Measurements from ENCODE around the gene LMNB1. TPM values are rescaled to one million over a fixed set of nuclear protein-coding genes. Genes with fewer than 3 reads are reported as not detected.
"Not testable (repeated sequence)": the region's sequence is repeated elsewhere in the genome, so short reads cannot be mapped to it uniquely, and the experiment has no call there.

Gene LMNB1
- total RNA-seq, 1 experiment from 2014 or later = 49.8 TPM

DNA sequence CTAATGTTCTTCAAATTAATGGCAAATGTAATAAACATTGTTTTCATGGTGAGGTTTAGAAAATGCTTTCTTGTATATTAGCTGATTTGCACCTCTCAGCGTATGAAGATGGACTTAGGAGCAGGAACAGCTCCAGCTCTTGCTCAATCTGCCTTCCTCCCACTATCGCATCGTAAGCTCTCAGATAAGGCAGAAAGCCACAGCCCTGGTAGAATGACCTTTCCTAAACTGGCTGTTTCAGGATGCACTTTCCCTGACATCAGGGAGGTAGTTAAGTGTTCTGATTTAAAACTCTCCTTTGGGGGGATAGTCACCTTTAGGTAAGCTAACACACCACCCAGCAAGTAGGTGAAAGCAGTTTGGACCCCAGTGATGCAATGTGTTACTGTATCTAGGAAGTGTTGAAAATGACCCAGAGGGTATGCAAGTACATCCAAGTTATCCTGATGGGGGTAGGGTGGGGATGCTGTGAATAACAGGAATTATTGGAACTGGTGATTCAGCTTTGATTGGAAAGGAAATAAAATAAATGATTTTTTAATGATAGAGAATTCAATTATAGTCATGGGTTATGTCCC is 72.3 kb downstream of the LMNB1 start:
- 0 out of 2 replicates have a peak, but pooled peaks cover 3% of the 10 kb centered on the region for H3K79me2 ChIP-seq (ENCODE audit: low read length)
- no peak overlapping the region for H3K4me2 ChIP-seq (ENCODE audit: low read depth, low read length, poor library complexity, severe bottlenecking)
- H3K27ac ChIP-seq (ENCODE audit: low read length) = no peak overlapping the region
- H3K27me3 ChIP-seq (ENCODE audit: low read length) = no peaks in the 10 kb centered on the region
- peaks cover 6% of the 10 kb centered on the region; the same call in 1 of the 2 replicates for H3K36me3 ChIP-seq (ENCODE audit: insufficient read depth, low read length)
- H3K9me2 ChIP-seq (replicated peaks; ENCODE audit: insufficient read depth, low read length) = no peaks in the 10 kb centered on the region
- no peak overlapping the region for H3K9ac ChIP-seq (ENCODE audit: low read length)
- DNase-seq = no peak
- peaks cover 8% of the 10 kb centered on the region for H3K4me1 ChIP-seq (ENCODE audit: low read length)
- H3K9me3 ChIP-seq (ENCODE audit: low read length) = no peaks in the 10 kb centered on the region
- no peaks in the 10 kb centered on the region for H4K20me1 ChIP-seq (ENCODE audit: insufficient read depth, low read depth, low read length)
- H2AFZ ChIP-seq (ENCODE audit: low read length) = no peak overlapping the region
- H3K4me3 ChIP-seq (ENCODE audit: low read length) = no peak overlapping the region

DNA sequence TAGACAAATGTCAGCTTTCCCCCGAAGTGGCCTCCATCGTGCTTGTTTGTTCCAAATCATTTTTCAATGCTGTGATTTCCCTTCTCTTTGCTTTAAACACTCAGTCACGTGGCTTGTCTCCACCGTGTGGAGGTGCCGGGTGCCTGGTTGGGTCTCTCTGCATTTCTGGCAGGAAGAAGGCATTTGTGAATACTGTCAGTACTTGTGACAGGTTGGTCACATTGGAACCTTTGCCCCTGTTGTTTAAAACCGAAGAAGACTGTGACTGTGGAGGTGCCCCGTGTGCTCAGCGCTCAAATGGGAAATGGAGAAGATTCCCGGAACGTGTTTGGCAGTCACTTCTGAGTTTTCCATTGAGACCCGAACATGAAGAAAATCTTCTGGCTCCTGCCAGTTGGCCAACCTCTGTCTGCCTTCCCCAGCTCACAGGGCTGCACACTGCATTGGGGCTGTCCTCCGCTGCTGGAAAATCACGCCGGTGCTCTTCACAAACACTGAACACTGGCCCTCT is 74.6 kb downstream of the LMNB1 start:
- no peak overlapping the region for H3K9ac ChIP-seq (ENCODE audit: low read length)
- H3K4me3 ChIP-seq (ENCODE audit: low read length) = no peak overlapping the region
- H3K36me3 ChIP-seq (ENCODE audit: insufficient read depth, low read length) = peaks cover 6% of the 10 kb centered on the region; the same call in 1 of the 2 replicates
- no peaks in the 10 kb centered on the region for H3K27me3 ChIP-seq (ENCODE audit: low read length)
- H3K27ac ChIP-seq (ENCODE audit: low read length) = no peak overlapping the region
- DNase-seq = no peak
- no peak overlapping the region for H2AFZ ChIP-seq (ENCODE audit: low read length)
- H3K4me2 ChIP-seq (ENCODE audit: low read depth, low read length, poor library complexity, severe bottlenecking) = no peak overlapping the region
- no peaks in the 10 kb centered on the region for H3K9me2 ChIP-seq (replicated peaks; ENCODE audit: insufficient read depth, low read length)
- 0 out of 2 replicates have a peak, but pooled peaks cover 3% of the 10 kb centered on the region for H3K79me2 ChIP-seq (ENCODE audit: low read length)
- H4K20me1 ChIP-seq (ENCODE audit: insufficient read depth, low read depth, low read length) = no peaks in the 10 kb centered on the region
- no peaks in the 10 kb centered on the region for H3K4me1 ChIP-seq (ENCODE audit: low read length)
- H3K9me3 ChIP-seq (ENCODE audit: low read length) = no peaks in the 10 kb centered on the region

DNA sequence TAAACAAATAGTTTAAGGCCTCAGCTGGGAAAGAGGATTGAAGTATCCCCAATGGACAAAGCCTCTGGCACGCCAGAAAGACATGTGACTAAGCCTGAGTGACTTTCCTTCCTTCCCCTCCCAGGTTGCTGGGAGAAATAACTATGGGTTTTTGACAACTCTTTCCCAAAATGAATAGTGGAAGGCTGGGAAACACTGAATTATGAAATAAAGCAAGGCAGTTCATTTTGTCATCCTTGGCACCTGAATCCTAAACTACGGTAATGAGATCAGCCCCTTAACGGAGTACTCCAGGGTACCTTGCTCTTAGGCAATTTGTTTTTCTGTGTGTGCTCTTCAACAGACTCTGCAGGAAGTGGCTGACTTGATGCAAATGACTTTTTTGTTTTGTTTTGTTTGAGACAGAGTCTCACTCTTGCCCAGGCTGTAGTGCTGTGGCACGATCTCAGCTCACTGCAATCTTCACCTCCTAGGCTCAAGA is 75.2 kb downstream of the LMNB1 start:
- Histone ChIP-seq H3K27ac (ENCODE audit: low read length) (no peak overlapping the region), H4K20me1 (ENCODE audit: insufficient read depth, low read depth, low read length) (no peaks in the 10 kb centered on the region), H3K4me3 (ENCODE audit: low read length) (no peak overlapping the region), H3K4me1 (ENCODE audit: low read length) (no peaks in the 10 kb centered on the region), H3K4me2 (ENCODE audit: low read depth, low read length, poor library complexity, severe bottlenecking) (no peak overlapping the region), H3K36me3 (ENCODE audit: insufficient read depth, low read length) (peaks cover 9% of the 10 kb centered on the region), H3K27me3 (ENCODE audit: low read length) (no peaks in the 10 kb centered on the region), H3K9me2 (replicated peaks; ENCODE audit: insufficient read depth, low read length) (no peaks in the 10 kb centered on the region), H3K79me2 (ENCODE audit: low read length) (0 out of 2 replicates have a peak, but pooled peaks cover 7% of the 10 kb centered on the region), H3K9ac (ENCODE audit: low read length) (no peak overlapping the region), H3K9me3 (ENCODE audit: low read length) (no peaks in the 10 kb centered on the region), H2AFZ (ENCODE audit: low read length) (no peak overlapping the region)
- no peak for DNase-seq

DNA sequence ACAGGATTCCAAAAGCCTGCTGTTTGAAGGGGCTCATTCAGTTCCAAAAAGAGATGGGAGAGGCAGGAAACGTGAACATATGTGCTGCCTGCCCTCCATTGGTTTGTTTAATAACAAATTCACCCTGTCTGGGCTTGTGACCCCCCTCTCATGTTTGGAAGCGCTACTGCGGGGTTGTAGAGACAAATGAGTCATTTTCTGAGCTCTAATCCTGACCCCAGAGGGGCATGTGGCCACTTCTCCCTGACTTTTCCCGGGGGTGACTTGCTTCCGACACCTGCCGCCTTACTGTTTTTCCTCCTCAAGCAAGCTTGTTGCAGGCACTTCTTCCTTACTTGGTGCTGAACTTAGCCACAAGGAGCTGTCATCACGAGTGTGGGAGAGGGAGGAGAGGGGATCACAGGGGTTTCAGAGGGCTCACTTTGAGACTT is 75.9 kb downstream of the LMNB1 start:
- Histone ChIP-seq H4K20me1 (ENCODE audit: insufficient read depth, low read depth, low read length) (no peaks in the 10 kb centered on the region), H3K4me3 (ENCODE audit: low read length) (no peak overlapping the region), H3K4me2 (ENCODE audit: low read depth, low read length, poor library complexity, severe bottlenecking) (no peak overlapping the region), H3K27ac (ENCODE audit: low read length) (no peak overlapping the region), H3K9me3 (ENCODE audit: low read length) (no peaks in the 10 kb centered on the region), H3K4me1 (ENCODE audit: low read length) (no peaks in the 10 kb centered on the region), H3K36me3 (ENCODE audit: insufficient read depth, low read length) (peaks cover 11% of the 10 kb centered on the region), H3K79me2 (ENCODE audit: low read length) (0 out of 2 replicates have a peak, but pooled peaks cover 8% of the 10 kb centered on the region), H3K9me2 (replicated peaks; ENCODE audit: insufficient read depth, low read length) (no peaks in the 10 kb centered on the region), H3K27me3 (ENCODE audit: low read length) (no peaks in the 10 kb centered on the region), H2AFZ (ENCODE audit: low read length) (no peak overlapping the region), H3K9ac (ENCODE audit: low read length) (no peak overlapping the region)
- no peak for DNase-seq

DNA sequence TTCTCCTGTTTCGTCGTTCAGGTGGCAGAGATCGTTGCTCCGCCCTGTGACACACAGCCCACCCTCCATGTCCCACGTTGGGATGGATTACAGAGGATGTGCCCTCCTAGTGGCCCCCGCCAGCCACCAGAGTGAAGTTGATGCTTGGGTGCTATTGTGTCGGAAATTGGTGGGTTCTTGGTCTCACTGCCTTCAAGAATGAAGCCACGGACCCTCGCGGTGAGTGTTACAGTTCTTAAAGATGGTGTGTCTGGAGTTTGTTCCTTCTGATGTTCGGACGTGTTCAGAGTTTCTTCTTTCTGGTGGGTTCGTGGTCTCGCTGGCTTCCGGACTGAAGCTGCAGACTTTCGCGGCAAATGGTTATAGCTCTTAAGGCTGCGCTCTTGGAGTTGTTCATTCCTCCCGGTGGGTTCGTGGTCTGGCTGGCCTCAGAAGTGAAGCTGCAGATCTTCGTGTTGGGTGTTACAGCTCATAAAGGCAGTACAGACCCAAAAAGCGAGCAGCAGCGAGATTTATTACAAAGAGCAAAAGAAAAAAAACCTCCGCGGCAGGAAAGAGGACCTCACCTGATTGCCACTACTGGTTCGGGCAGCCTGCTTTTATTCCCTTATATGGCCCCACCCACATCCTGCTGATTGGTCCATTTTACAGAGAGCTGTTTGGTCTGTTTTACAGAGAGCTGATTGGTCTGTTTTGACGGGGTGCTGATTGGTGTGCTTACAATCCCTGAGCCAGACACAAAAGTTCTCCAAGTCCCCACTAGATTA is 76.8 kb downstream of the LMNB1 start:
- not testable (repeated sequence) for H3K4me2 ChIP-seq (ENCODE audit: low read depth, low read length, poor library complexity, severe bottlenecking); H4K20me1 ChIP-seq (ENCODE audit: insufficient read depth, low read depth, low read length); H2AFZ ChIP-seq (ENCODE audit: low read length); H3K9me2 ChIP-seq (replicated peaks; ENCODE audit: insufficient read depth, low read length); H3K4me3 ChIP-seq (ENCODE audit: low read length); H3K27me3 ChIP-seq (ENCODE audit: low read length); H3K9me3 ChIP-seq (ENCODE audit: low read length); H3K9ac ChIP-seq (ENCODE audit: low read length); H3K27ac ChIP-seq (ENCODE audit: low read length); H3K4me1 ChIP-seq (ENCODE audit: low read length); H3K79me2 ChIP-seq (ENCODE audit: low read length); DNase-seq
- H3K36me3 ChIP-seq (ENCODE audit: insufficient read depth, low read length) = peaks cover 11% of the 10 kb centered on the region

DNA sequence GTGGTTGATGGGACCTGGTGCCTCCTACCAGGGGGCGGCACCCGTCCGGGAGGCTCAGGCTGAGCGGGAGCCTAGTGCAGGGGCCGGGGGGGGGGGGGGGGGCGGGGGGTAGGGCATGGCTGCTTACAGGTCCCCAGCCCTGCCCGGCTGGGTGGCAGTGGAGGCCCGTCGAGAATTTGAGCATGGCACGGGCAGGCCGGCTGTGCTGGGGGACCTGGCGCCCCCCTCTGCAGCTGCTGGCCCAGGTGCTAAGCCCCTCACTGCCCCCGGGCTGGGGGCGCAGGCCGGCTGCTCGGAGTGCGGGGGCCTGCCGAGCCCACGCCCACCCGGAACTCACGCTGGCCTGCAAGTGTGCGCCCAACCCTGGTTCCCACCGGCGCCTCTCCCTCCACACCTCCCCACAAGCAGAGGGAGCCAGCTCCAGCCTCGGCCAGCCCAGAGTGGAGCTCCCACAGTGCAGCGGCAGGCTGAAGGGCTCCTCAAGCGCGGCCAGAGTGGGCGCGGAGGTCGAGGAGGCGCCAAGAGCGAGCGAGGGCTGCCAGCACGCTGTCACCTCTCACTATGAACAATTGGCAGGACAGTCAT is 77.7 kb downstream of the LMNB1 start:
- Histone ChIP-seq H4K20me1 (ENCODE audit: insufficient read depth, low read depth, low read length) (no peaks in the 10 kb centered on the region), H3K36me3 (ENCODE audit: insufficient read depth, low read length) (peaks cover 11% of the 10 kb centered on the region), H3K9ac (ENCODE audit: low read length) (no peak overlapping the region), H3K27ac (ENCODE audit: low read length) (no peak overlapping the region), H3K9me2 (replicated peaks; ENCODE audit: insufficient read depth, low read length) (no peaks in the 10 kb centered on the region), H3K4me3 (ENCODE audit: low read length) (no peak overlapping the region), H3K9me3 (ENCODE audit: low read length) (no peaks in the 10 kb centered on the region), H3K4me2 (ENCODE audit: low read depth, low read length, poor library complexity, severe bottlenecking) (no peak overlapping the region), H2AFZ (ENCODE audit: low read length) (no peak overlapping the region), H3K27me3 (ENCODE audit: low read length) (no peaks in the 10 kb centered on the region), H3K4me1 (ENCODE audit: low read length) (no peaks in the 10 kb centered on the region), H3K79me2 (ENCODE audit: low read length) (0 out of 2 replicates have a peak, but pooled peaks cover 6% of the 10 kb centered on the region)
- DNase-seq = no peak

DNA sequence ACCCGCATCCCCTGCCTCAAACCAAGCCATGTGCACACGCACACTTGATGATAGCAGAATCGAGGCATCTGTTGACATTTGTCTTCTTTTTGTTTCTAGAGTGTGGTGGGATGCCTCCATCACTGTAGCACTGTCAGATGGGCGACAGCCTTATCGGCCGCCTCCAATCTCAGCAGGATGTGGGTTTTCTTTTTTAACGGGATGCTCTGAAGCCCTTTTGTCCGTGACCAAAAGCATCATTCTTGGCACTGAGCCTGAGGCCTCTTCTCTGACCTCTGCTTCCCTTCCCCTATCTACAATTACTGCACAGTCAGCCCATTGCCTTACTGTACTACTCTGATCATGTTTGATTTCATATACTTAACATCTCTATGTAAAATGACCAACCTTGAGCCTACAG is 78.3 kb downstream of the LMNB1 start:
- no peak overlapping the region for H3K4me3 ChIP-seq (ENCODE audit: low read length)
- H4K20me1 ChIP-seq (ENCODE audit: insufficient read depth, low read depth, low read length) = no peaks in the 10 kb centered on the region
- no peaks in the 10 kb centered on the region for H3K27me3 ChIP-seq (ENCODE audit: low read length)
- no peaks in the 10 kb centered on the region for H3K4me1 ChIP-seq (ENCODE audit: low read length)
- H3K36me3 ChIP-seq (ENCODE audit: insufficient read depth, low read length) = peaks cover 11% of the 10 kb centered on the region
- H3K79me2 ChIP-seq (ENCODE audit: low read length) = 0 out of 2 replicates have a peak, but pooled peaks cover 6% of the 10 kb centered on the region
- H3K9me2 ChIP-seq (replicated peaks; ENCODE audit: insufficient read depth, low read length) = no peaks in the 10 kb centered on the region
- H3K27ac ChIP-seq (ENCODE audit: low read length) = no peak overlapping the region
- no peak overlapping the region for H2AFZ ChIP-seq (ENCODE audit: low read length)
- no peak for DNase-seq
- no peak overlapping the region for H3K4me2 ChIP-seq (ENCODE audit: low read depth, low read length, poor library complexity, severe bottlenecking)
- H3K9ac ChIP-seq (ENCODE audit: low read length) = no peak overlapping the region
- no peaks in the 10 kb centered on the region for H3K9me3 ChIP-seq (ENCODE audit: low read length)

Measured in Karpas-422 (cell line).